Peyer's patch (tissue), 4 donors: ENCODE measurements around the gene TMOD1. TPM values are rescaled to one million over a fixed set of nuclear protein-coding genes. Genes with fewer than 3 reads are reported as not detected.

ENCODE experiments used
- DNase-seq, 3 donors: peaks; one replicate each; pipeline ENCODE4 v3.0.0-alpha.2; 2017 to 2019
- H3K27ac ChIP-seq, 4 donors: fragments of 200-600 bp; sonication (generic); one replicate each; pipeline ENCODE4 v1.5.1; 2016 to 2019
- H3K27me3 ChIP-seq, 2 donors: fragments of 200-600 bp; sonication (generic); one replicate each; pipeline ENCODE4 v1.5.1; 2019
- H3K36me3 ChIP-seq, 3 donors: fragments of 200-600 bp; sonication (generic); one replicate each; pipeline ENCODE4 v1.5.1; 2016 to 2019
- H3K4me1 ChIP-seq, 4 donors: fragments of 200-600 bp; sonication (generic); one replicate each; pipeline ENCODE4 v1.5.1; 2016 to 2019
- H3K4me3 ChIP-seq, 4 donors: fragments of 200-600 bp; sonication (generic); 1 replicate in 3 of 4; 2 replicates in 1 of 4; pipeline ENCODE4 v1.5.1; 2016 to 2019; ENCODE audit warnings: mild to moderate bottlenecking in 1 of 4
- H3K9me3 ChIP-seq, 4 donors: fragments of 200-600 bp; sonication (generic); one replicate each; pipeline ENCODE4 v1.5.1; 2016 to 2019; ENCODE audit warnings: mild to moderate bottlenecking in 1 of 4
- CTCF ChIP-seq, 6 experiments: fragments of 450-650 bp in 4 of 6; fragments of 200-600 bp in 2 of 6; sonication (generic) in 1 of 6; IDR thresholded peaks; one replicate each; pipeline ENCODE4 v1.5.1; 2017 to 2019; ENCODE audit warnings: antibody characterized with exemption in 6 of 6, mild to moderate bottlenecking in 3 of 6, moderate library complexity in 1 of 6
- POLR2A ChIP-seq, 2 donors: fragments of 450-650 bp; IDR thresholded peaks; one replicate each; pipeline ENCODE4 v1.5.1; 2017; ENCODE audit warnings: antibody characterized with exemption in 2 of 2, mild to moderate bottlenecking in 2 of 2, moderate library complexity in 2 of 2
- total RNA-seq, 4 donors: library from RNA; depleted of rRNA; stranded (reverse); fragments of >200 nt; gene quantifications; one replicate each; pipeline ENCODE4 v1.1.0, GENCODE V29; 2016

The TMOD1 gene
- total RNA-seq, 4 donors from 2014 or later = 2.6 to 15.7 (median 4.9) TPM

GRCh38 chr9:97547098-97547829, 45.8 kb downstream of the TMOD1 start:
- no peak for DNase-seq
- no peaks in the 10 kb centered on the region for H3K36me3 ChIP-seq
- no peak overlapping the region for H3K4me3 ChIP-seq
- H3K27me3 ChIP-seq = no peaks in the 10 kb centered on the region
- no peak overlapping the region for H3K27ac ChIP-seq
- no peaks in the 10 kb centered on the region for H3K4me1 ChIP-seq
- TF ChIP-seq CTCF (IDR thresholded peaks at IDR 0.05) = no peak
- no peak for TF ChIP-seq POLR2A (IDR thresholded peaks at IDR 0.05)
- no peaks in the 10 kb centered on the region for H3K9me3 ChIP-seq

- no peak for DNase-seq
- H3K4me3 ChIP-seq = no peak overlapping the region
- no peaks in the 10 kb centered on the region for H3K4me1 ChIP-seq
- H3K36me3 ChIP-seq = no peaks in the 10 kb centered on the region
- H3K27me3 ChIP-seq = no peaks in the 10 kb centered on the region
- H3K9me3 ChIP-seq = no peaks in the 10 kb centered on the region
- TF ChIP-seq CTCF (IDR thresholded peaks at IDR 0.05) = no peak
- no peak for TF ChIP-seq POLR2A (IDR thresholded peaks at IDR 0.05)
- H3K27ac ChIP-seq = no peak overlapping the region
Observed at GRCh38 chr9:97548379-97548778, 46.9 kb downstream of the TMOD1 start.

- Histone ChIP-seq H3K9me3 (no peaks in the 10 kb centered on the region), H3K4me3 (no peak overlapping the region), H3K27me3 (no peaks in the 10 kb centered on the region), H3K4me1 (no peaks in the 10 kb centered on the region), H3K27ac (no peak overlapping the region), H3K36me3 (no peaks in the 10 kb centered on the region)
- DNase-seq = no peak
- TF ChIP-seq POLR2A (IDR thresholded peaks at IDR 0.05) (no peak), CTCF (IDR thresholded peaks at IDR 0.05) (no peak)
Observed at GRCh38 chr9:97548819-97549540, 47.5 kb downstream of the TMOD1 start.

- Histone ChIP-seq H3K4me3 (no peak overlapping the region), H3K27ac (no peak overlapping the region), H3K9me3 (no peaks in the 10 kb centered on the region), H3K27me3 (no peaks in the 10 kb centered on the region), H3K36me3 (no peaks in the 10 kb centered on the region), H3K4me1 (no peaks in the 10 kb centered on the region)
- no peak for DNase-seq
- TF ChIP-seq POLR2A (IDR thresholded peaks at IDR 0.05) (no peak), CTCF (IDR thresholded peaks at IDR 0.05) (no peak)
Observed at GRCh38 chr9:97550386-97550785, 48.9 kb downstream of the TMOD1 start.

GRCh38 chr9:97551308-97551707, 49.8 kb downstream of the TMOD1 start:
- H3K27me3 ChIP-seq = no peaks in the 10 kb centered on the region
- H3K4me1 ChIP-seq = no peaks in the 10 kb centered on the region
- no peak overlapping the region for H3K4me3 ChIP-seq
- DNase-seq = no peak
- no peak for TF ChIP-seq CTCF (IDR thresholded peaks at IDR 0.05)
- TF ChIP-seq POLR2A (IDR thresholded peaks at IDR 0.05) = no peak
- no peaks in the 10 kb centered on the region for H3K9me3 ChIP-seq
- no peaks in the 10 kb centered on the region for H3K36me3 ChIP-seq
- no peak overlapping the region for H3K27ac ChIP-seq
